SK-N-SH (cell line): ENCODE results near the gene ATP12A. TPM values are rescaled to one million over a fixed set of nuclear protein-coding genes. Genes with fewer than 3 reads are reported as not detected.

Source experiments
- CTCF ChIA-PET: fragments of 300-600, 350-600 bp; formaldehyde crosslinking; extraction: SDS; loops from one replicate; lab custom pipeline; 2021; lab: Yijun Ruan, JAX
- POLR2A ChIA-PET: fragments of 350-600 bp; sonication (Branson Sonifier 250); formaldehyde crosslinking; extraction: SDS; loops from one replicate; lab custom pipeline; 2020; ENCODE audit warnings: antibody characterized with exemption, inconsistent platforms; lab: Yijun Ruan, JAX
- DNase-seq: peaks from one replicate; pipeline ENCODE4 v3.0.0; 2012
- H2AFZ ChIP-seq: fragments of 200-600 bp; sonication (generic); 2 replicates; pipeline ENCODE4 v1.8.1; 2016; ENCODE audit warnings: antibody characterized with exemption, mild to moderate bottlenecking, low read depth
- H3F3A ChIP-seq: fragments of 200-600 bp; sonication (generic); replicated peaks from 2 replicates; pipeline ENCODE3; 2016; ENCODE audit warnings: antibody characterized with exemption, mild to moderate bottlenecking; ENCODE audit not compliant: insufficient read depth
- H3K27ac ChIP-seq, 2 experiments: fragments of 200-500 bp in 1 of 2; fragments of 200-600 bp in 1 of 2; sonication (Bioruptor generic) in 1 of 2; sonication (generic), shearing (Covaris generic) in 1 of 2; 2 replicates each; pipeline versions ENCODE4 v1.5.1 to v1.6.1; 2014 to 2016; ENCODE audit warnings: low read depth in 2 of 2, inconsistent platforms in 1 of 2, low read length in 1 of 2, mild to moderate bottlenecking in 1 of 2, mixed read lengths in 1 of 2
- H3K27me3 ChIP-seq: fragments of 200-600 bp; sonication (generic), shearing (Covaris generic); 2 replicates; pipeline ENCODE4 v1.6.1; 2016; ENCODE audit warnings: mixed run types; ENCODE audit not compliant: insufficient read depth
- H3K36me3 ChIP-seq, 2 experiments: fragments of 200-500 bp in 1 of 2; fragments of 200-600 bp in 1 of 2; sonication (Bioruptor generic) in 1 of 2; sonication (generic) in 1 of 2; replicated peaks in 1 of 2; 2 replicates each; pipeline versions ENCODE3 to v1.5.1; 2014 to 2016; ENCODE audit warnings: low read length in 1 of 2, mild to moderate bottlenecking in 1 of 2; ENCODE audit not compliant: insufficient read depth in 2 of 2, control insufficient read depth in 1 of 2
- H3K4me1 ChIP-seq, 2 experiments: fragments of 200-500 bp in 1 of 2; fragments of 200-600 bp in 1 of 2; sonication (Bioruptor generic) in 1 of 2; sonication (generic), shearing (Covaris generic) in 1 of 2; 2 replicates each; pipeline versions ENCODE4 v1.5.1 to v1.6.1; 2014 to 2016; ENCODE audit warnings: low read depth in 1 of 2, low read length in 1 of 2, mixed run types in 1 of 2; ENCODE audit not compliant: insufficient read depth in 2 of 2, control insufficient read depth in 1 of 2
- H3K4me2 ChIP-seq: fragments of 200-600 bp; sonication (generic), shearing (Covaris generic); 2 replicates; pipeline ENCODE4 v1.6.1; 2017; ENCODE audit warnings: mixed run types
- H3K4me3 ChIP-seq, 2 experiments: fragments of 200-500 bp in 1 of 2; fragments of 200-600 bp in 1 of 2; sonication (Bioruptor generic) in 1 of 2; sonication (generic), shearing (Covaris generic) in 1 of 2; 2 replicates each; pipeline versions ENCODE4 v1.5.1 to v1.8.1; 2014 to 2016; ENCODE audit warnings: low read depth in 2 of 2, inconsistent platforms in 1 of 2, low read length in 1 of 2, mild to moderate bottlenecking in 1 of 2, mixed read lengths in 1 of 2, moderate library complexity in 1 of 2
- H3K79me2 ChIP-seq: fragments of 200-600 bp; sonication (generic); 2 replicates; pipeline ENCODE4 v1.8.1; 2017; ENCODE audit warnings: mild to moderate bottlenecking; ENCODE audit not compliant: insufficient read depth
- H3K9ac ChIP-seq: fragments of 200-600 bp; sonication (generic); 2 replicates; pipeline ENCODE4 v1.6.1; 2017; ENCODE audit warnings: mixed run types
- H3K9me2 ChIP-seq: fragments of 200-600 bp; sonication (generic); 2 replicates; pipeline ENCODE4 v1.6.1; 2017; ENCODE audit warnings: mixed run types
- H3K9me3 ChIP-seq: fragments of 200-600 bp; sonication (generic); 2 replicates; pipeline ENCODE4 v1.6.1; 2017; ENCODE audit warnings: mixed run types, mild to moderate bottlenecking, moderate library complexity
- H4K20me1 ChIP-seq: fragments of 200-600 bp; sonication (generic); 2 replicates; pipeline ENCODE4 v1.6.1; 2017; ENCODE audit warnings: mild to moderate bottlenecking, mixed run types; ENCODE audit not compliant: insufficient read depth
- CHD2 ChIP-seq: fragments of 150-350 bp; IDR thresholded peaks from 2 replicates; pipeline ENCODE4 v1.6.1; 2018; ENCODE audit warnings: low read length; ENCODE audit not compliant: partially characterized antibody
- ELF1 ChIP-seq: IDR thresholded peaks from 2 replicates; pipeline ENCODE4 v1.4.0; 2012
- EZH2phosphoT487 ChIP-seq: fragments of 200-600 bp; sonication (generic); IDR thresholded peaks from 2 replicates; pipeline ENCODE4 v1.6.1; 2017; ENCODE audit warnings: low read depth, mixed run types, mild to moderate bottlenecking, antibody characterized with exemption, moderate library complexity, borderline replicate concordance
- FOXJ3 ChIP-seq: sonication (generic); formaldehyde crosslinking; IDR thresholded peaks from 2 replicates; pipeline ENCODE4 v1.5.1; 2020; ENCODE audit warnings: mild to moderate bottlenecking, missing genetic modification reagents
- GABPA ChIP-seq: IDR thresholded peaks from 2 replicates; pipeline ENCODE4 v1.4.0; 2012; ENCODE audit warnings: low read depth, mild to moderate bottlenecking
- GATA2 ChIP-seq: sonication (generic); formaldehyde crosslinking; IDR thresholded peaks from 2 replicates; pipeline ENCODE4 v1.5.0; 2020; ENCODE audit warnings: mild to moderate bottlenecking, missing genetic modification reagents
- IRF3 ChIP-seq: fragments of 150-350 bp; IDR thresholded peaks from 2 replicates; pipeline ENCODE4 v1.6.1; 2016; ENCODE audit warnings: mild to moderate bottlenecking, low read depth, low read length
- JUND ChIP-seq: IDR thresholded peaks from 2 replicates; pipeline ENCODE4 v1.4.0; 2012
- MEF2A ChIP-seq: IDR thresholded peaks from 2 replicates; pipeline ENCODE4 v1.4.0; 2012; ENCODE audit warnings: low read depth, borderline replicate concordance
- MXI1 ChIP-seq: IDR thresholded peaks from 2 replicates; pipeline ENCODE4 v1.6.1; 2012; ENCODE audit warnings: mild to moderate bottlenecking, low read depth, low read length, improper control_type of control experiment
- RAD21 ChIP-seq: IDR thresholded peaks from 2 replicates; pipeline ENCODE4 v1.6.1; 2012; ENCODE audit warnings: mild to moderate bottlenecking, low read length
- RCOR1 ChIP-seq: fragments of 150-350 bp; IDR thresholded peaks from 2 replicates; pipeline ENCODE4 v1.6.1; 2017; ENCODE audit warnings: antibody characterized with exemption, low read length
- RFX5 ChIP-seq: IDR thresholded peaks from 2 replicates; pipeline ENCODE4 v1.6.1; 2012; ENCODE audit warnings: mild to moderate bottlenecking, improper control_type of control experiment, low read length
- RXRA ChIP-seq: IDR thresholded peaks from 2 replicates; pipeline ENCODE4 v1.4.0; 2012; ENCODE audit warnings: low read depth, mild to moderate bottlenecking, borderline replicate concordance
- SMC3 ChIP-seq: IDR thresholded peaks from 2 replicates; pipeline ENCODE4 v1.6.1; 2012; ENCODE audit warnings: low read depth, low read length, improper control_type of control experiment
- TCF12 ChIP-seq: IDR thresholded peaks from 2 replicates; pipeline ENCODE4 v1.4.0; 2012
- TEAD4 ChIP-seq: IDR thresholded peaks from 2 replicates; pipeline ENCODE4 v1.4.0; 2012; ENCODE audit warnings: mild to moderate bottlenecking, borderline replicate concordance; ENCODE audit not compliant: insufficient read depth
- WGBS: methylation state at CpG from one replicate; pipeline ENCODE4 v1.1.6; 2017; ENCODE audit warnings: low lambda C conversion rate; 5-methylcytosine and 5-hydroxymethylcytosine counted together
- polyA plus RNA-seq, 3 experiments: library from polyadenylated mRNA; depleted of rRNA; stranded (reverse); fragments of >200 nt; gene quantifications; 2 replicates each; pipeline ENCODE4 v1.2.3, GENCODE V29; 2012
- TF ChIP-seq, protein P1 (sequence below): fragments of 150-350 bp; IDR thresholded peaks from 2 replicates; pipeline ENCODE4 v1.6.1; 2017; ENCODE audit warnings: antibody characterized with exemption, low read length, low read depth, borderline replicate concordance
- TF ChIP-seq, protein P2 (sequence below): IDR thresholded peaks from 2 replicates; pipeline ENCODE4 v1.4.0; 2012; ENCODE audit warnings: low read depth
- TF ChIP-seq, protein P3 (sequence below): fragments of 200-600 bp; sonication (generic); IDR thresholded peaks from 2 replicates; pipeline ENCODE4 v1.6.1; 2017; ENCODE audit warnings: antibody characterized with exemption, mild to moderate bottlenecking, moderate library complexity

The ATP12A gene
- polyA plus RNA-seq, 1 of the 3 experiments (the other 2 are of a cell fraction): not detected

GRCh38 chr13:24738366-24738847 is 58.2 kb downstream of the ATP12A start:
- Histone ChIP-seq H3K4me1 (no peaks in the 10 kb centered on the region), H3K27ac (no peak overlapping the region), H3K27me3 (no peaks in the 10 kb centered on the region), H3F3A (no peaks in the 10 kb centered on the region), H3K9ac (no peak overlapping the region)
- DNase-seq: no peak
- ChIA-PET CTCF (no interaction called here), POLR2A (no interaction called here)
- WGBS: 92% methylated on average over 2 of the region's 5 CpGs
- TF ChIP-seq IRF3 (no peak), RFX5 (no peak), ELF1 (no peak), FOXJ3 (CRISPR knock-in tag) (no peak), GATA2 (no peak), GABPA (no peak), JUND (no peak), EZH2phosphoT487 (no peak), RCOR1 (no peak), SMC3 (no peak)
- TF ChIP-seq, protein P1, sequence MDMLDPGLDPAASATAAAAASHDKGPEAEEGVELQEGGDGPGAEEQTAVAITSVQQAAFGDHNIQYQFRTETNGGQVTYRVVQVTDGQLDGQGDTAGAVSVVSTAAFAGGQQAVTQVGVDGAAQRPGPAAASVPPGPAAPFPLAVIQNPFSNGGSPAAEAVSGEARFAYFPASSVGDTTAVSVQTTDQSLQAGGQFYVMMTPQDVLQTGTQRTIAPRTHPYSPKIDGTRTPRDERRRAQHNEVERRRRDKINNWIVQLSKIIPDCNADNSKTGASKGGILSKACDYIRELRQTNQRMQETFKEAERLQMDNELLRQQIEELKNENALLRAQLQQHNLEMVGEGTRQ: no peak
- TF ChIP-seq, protein P2, sequence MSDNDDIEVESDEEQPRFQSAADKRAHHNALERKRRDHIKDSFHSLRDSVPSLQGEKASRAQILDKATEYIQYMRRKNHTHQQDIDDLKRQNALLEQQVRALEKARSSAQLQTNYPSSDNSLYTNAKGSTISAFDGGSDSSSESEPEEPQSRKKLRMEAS: no peak
- TF ChIP-seq, all 33 proteins: peak for 0
- no peak overlapping the region for H3K4me3 ChIP-seq
- no peaks in the 10 kb centered on the region for H3K36me3 ChIP-seq
- H3K4me2 ChIP-seq: no peak overlapping the region
- H4K20me1 ChIP-seq: no peaks in the 10 kb centered on the region
- no peak overlapping the region for H2AFZ ChIP-seq
- no peaks in the 10 kb centered on the region for H3K9me2 ChIP-seq
- no peaks in the 10 kb centered on the region for H3K79me2 ChIP-seq
- H3K9me3 ChIP-seq: no peaks in the 10 kb centered on the region

- CTCF ChIA-PET: interaction anchor here (0.8 to 2.0 kb wide), 3 partner anchors 10 to 46 kb away, joined by 4 to 9 read pairs (median 8); no protein-coding TSS in a partner anchor
- no peak overlapping the region for H2AFZ ChIP-seq
- H3K79me2 ChIP-seq: no peaks in the 10 kb centered on the region
- no peak overlapping the region for H3K27ac ChIP-seq
- no peaks in the 10 kb centered on the region for H3K36me3 ChIP-seq
- H3K27me3 ChIP-seq: no peaks in the 10 kb centered on the region
- H4K20me1 ChIP-seq: no peaks in the 10 kb centered on the region
- TF ChIP-seq MXI1 (no peak), RAD21 (no peak), GATA2 (no peak), TEAD4 (no peak), RFX5 (no peak), TCF12 (no peak), MEF2A (no peak), JUND (no peak), CHD2 (no peak), RXRA (no peak), RCOR1 (no peak)
- TF ChIP-seq, protein P3, sequence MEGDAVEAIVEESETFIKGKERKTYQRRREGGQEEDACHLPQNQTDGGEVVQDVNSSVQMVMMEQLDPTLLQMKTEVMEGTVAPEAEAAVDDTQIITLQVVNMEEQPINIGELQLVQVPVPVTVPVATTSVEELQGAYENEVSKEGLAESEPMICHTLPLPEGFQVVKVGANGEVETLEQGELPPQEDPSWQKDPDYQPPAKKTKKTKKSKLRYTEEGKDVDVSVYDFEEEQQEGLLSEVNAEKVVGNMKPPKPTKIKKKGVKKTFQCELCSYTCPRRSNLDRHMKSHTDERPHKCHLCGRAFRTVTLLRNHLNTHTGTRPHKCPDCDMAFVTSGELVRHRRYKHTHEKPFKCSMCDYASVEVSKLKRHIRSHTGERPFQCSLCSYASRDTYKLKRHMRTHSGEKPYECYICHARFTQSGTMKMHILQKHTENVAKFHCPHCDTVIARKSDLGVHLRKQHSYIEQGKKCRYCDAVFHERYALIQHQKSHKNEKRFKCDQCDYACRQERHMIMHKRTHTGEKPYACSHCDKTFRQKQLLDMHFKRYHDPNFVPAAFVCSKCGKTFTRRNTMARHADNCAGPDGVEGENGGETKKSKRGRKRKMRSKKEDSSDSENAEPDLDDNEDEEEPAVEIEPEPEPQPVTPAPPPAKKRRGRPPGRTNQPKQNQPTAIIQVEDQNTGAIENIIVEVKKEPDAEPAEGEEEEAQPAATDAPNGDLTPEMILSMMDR: no peak
- TF ChIP-seq, all 33 proteins: peak for 0
- Histone ChIP-seq H3K4me3 (no peak overlapping the region), H3K4me2 (no peak overlapping the region), H3K9ac (no peak overlapping the region), H3K9me2 (no peaks in the 10 kb centered on the region), H3K9me3 (no peaks in the 10 kb centered on the region), H3F3A (no peaks in the 10 kb centered on the region), H3K4me1 (no peaks in the 10 kb centered on the region)
- 23% methylated on average over 8 of the region's 12 CpGs for WGBS
- POLR2A ChIA-PET: interaction anchor here (0.6 kb wide), 1 partner anchor 320 kb away, joined by 3 read pairs; no protein-coding TSS in a partner anchor
- no peak for DNase-seq
Measured at GRCh38 chr13:24740014-24740890, 60.0 kb downstream of the ATP12A start.
